PC-9 (cell line): Measurements from ENCODE around the gene TMCC1.

Experiments used
- EZH2 ChIP-seq: fragments of 200-600 bp; sonication (generic); IDR thresholded peaks from 2 replicates; pipeline ENCODE4 v1.8.0; 2017; ENCODE audit warnings: antibody characterized with exemption, low read depth
- TF ChIP-seq, protein P1 (sequence below): fragments of 200-600 bp; sonication (generic); conservative IDR thresholded peaks from 2 replicates; pipeline ENCODE4 v1.6.1; 2017; ENCODE audit warnings: mixed run types, antibody characterized with exemption, mild to moderate bottlenecking, moderate library complexity

DNA sequence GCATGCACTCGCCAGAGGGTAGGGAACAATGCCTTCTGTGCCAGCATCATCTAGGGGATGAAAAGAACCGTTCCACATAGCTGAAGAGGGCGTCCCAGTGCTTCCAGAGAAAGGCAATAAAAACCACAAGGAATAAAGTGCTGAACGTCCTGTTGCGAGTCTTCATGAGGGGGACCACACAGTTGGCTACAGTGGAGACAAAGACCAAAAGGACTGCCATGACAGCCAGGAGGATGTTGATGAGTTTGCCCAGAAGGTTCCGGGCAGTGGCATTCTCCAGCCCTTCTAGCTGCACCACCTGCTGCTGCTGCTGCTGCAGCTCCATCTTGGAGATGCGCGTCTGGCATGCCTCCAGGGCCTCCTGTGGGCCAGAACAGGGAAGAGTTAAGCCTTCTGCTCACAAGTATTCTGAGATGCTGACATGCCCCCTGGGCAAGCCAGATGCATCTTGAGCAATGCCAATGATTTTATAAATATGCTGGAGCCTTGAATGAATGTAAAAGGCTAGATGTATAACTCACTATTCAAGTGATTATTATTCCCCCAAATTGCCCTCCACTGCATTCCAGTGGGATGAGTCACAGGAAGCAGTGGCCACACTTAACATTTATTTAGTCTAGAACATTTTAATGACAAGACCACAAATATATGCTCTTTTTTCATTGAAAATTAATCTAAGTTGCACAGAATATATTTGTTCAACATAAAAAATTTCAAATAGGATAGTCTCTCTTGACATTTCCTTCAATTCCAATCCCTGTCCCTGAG is 241.9 kb downstream of the TMCC1 start:
- TF ChIP-seq, protein P1, sequence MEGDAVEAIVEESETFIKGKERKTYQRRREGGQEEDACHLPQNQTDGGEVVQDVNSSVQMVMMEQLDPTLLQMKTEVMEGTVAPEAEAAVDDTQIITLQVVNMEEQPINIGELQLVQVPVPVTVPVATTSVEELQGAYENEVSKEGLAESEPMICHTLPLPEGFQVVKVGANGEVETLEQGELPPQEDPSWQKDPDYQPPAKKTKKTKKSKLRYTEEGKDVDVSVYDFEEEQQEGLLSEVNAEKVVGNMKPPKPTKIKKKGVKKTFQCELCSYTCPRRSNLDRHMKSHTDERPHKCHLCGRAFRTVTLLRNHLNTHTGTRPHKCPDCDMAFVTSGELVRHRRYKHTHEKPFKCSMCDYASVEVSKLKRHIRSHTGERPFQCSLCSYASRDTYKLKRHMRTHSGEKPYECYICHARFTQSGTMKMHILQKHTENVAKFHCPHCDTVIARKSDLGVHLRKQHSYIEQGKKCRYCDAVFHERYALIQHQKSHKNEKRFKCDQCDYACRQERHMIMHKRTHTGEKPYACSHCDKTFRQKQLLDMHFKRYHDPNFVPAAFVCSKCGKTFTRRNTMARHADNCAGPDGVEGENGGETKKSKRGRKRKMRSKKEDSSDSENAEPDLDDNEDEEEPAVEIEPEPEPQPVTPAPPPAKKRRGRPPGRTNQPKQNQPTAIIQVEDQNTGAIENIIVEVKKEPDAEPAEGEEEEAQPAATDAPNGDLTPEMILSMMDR = no peak; the same call in 1 of the 2 replicates
- no peak for TF ChIP-seq EZH2
